ENCODE measurements around the gene PNMT.

DNA sequence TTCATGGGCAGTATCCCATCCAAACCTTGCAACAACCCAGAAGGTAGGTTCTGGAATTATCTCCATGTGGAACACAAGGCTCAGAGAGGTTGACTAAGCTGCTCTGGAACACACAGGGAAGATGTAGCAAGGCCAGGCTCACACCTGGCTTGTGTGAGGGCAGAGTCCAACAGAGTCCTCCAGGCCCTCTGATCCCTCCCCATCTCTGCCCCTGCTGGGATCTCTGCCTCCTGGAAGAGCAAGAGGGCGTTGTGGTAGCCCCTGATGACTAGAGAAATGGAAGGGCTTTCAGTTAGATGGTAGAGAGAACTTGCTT, 48.5 kb upstream of the PNMT start:
- TF ChIP-seq, protein P1, sequence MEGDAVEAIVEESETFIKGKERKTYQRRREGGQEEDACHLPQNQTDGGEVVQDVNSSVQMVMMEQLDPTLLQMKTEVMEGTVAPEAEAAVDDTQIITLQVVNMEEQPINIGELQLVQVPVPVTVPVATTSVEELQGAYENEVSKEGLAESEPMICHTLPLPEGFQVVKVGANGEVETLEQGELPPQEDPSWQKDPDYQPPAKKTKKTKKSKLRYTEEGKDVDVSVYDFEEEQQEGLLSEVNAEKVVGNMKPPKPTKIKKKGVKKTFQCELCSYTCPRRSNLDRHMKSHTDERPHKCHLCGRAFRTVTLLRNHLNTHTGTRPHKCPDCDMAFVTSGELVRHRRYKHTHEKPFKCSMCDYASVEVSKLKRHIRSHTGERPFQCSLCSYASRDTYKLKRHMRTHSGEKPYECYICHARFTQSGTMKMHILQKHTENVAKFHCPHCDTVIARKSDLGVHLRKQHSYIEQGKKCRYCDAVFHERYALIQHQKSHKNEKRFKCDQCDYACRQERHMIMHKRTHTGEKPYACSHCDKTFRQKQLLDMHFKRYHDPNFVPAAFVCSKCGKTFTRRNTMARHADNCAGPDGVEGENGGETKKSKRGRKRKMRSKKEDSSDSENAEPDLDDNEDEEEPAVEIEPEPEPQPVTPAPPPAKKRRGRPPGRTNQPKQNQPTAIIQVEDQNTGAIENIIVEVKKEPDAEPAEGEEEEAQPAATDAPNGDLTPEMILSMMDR (conservative IDR thresholded peaks at IDR 0.05 in 1 of 2, IDR thresholded peaks at IDR 0.05 in 1 of 2; ENCODE audit: extremely low read depth in 1 of 2, insufficient read depth in 1 of 2, low read depth in 1 of 2, low read length in 2 of 2) = no peak
- TF ChIP-seq EZH2 (IDR thresholded peaks at IDR 0.05; ENCODE audit: borderline replicate concordance, low read length) = no peak
